Activated CD4-positive, alpha-beta T cell treated with anti-CD3 and anti-CD28 coated beads for 1 hour (primary cell): ENCODE data around the gene CDRT4.

Experiments used
- DNase-seq: peaks from one replicate; pipeline ENCODE4 v3.0.0-alpha.2; 2020

Gene CDRT4

GRCh38 chr17:15388356-15389041 is 78.9 kb downstream of the CDRT4 start:
- no peak for DNase-seq

GRCh38 chr17:15386083-15386482 is 81.3 kb downstream of the CDRT4 start:
- no peak for DNase-seq
